Central memory CD4-positive, alpha-beta T cell (primary cell): ENCODE data around the gene ZNF423.

Experiments used
- DNase-seq: peaks from one replicate; pipeline ENCODE4 v3.0.0; 2022

The ZNF423 gene

GRCh38 chr16:49545243-49545642, 310.7 kb downstream of the ZNF423 start:
- no peak for DNase-seq

DNA sequence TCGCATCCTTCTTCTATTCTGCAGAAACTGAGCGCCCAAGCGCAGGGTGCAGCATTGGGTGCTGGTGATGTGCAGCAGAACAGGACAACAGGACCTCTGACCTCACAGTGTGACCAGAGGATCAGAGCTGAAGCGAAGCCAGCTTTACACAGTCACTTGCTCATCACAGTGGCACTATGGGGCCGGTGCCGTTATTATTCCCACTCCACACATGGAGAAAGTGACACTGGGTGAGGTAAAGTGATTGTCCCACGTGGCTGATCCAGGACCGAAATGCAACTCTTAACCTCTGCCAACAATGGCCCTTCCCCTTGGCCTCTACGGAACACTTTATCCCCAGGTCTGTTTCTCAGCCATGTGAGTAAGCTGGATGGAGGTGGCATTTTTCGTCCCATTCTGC, 311.1 kb downstream of the ZNF423 start:
- no peak for DNase-seq

- DNase-seq, result no peak
Observed at GRCh38 chr16:49543631-49543946, 312.3 kb downstream of the ZNF423 start.

DNA sequence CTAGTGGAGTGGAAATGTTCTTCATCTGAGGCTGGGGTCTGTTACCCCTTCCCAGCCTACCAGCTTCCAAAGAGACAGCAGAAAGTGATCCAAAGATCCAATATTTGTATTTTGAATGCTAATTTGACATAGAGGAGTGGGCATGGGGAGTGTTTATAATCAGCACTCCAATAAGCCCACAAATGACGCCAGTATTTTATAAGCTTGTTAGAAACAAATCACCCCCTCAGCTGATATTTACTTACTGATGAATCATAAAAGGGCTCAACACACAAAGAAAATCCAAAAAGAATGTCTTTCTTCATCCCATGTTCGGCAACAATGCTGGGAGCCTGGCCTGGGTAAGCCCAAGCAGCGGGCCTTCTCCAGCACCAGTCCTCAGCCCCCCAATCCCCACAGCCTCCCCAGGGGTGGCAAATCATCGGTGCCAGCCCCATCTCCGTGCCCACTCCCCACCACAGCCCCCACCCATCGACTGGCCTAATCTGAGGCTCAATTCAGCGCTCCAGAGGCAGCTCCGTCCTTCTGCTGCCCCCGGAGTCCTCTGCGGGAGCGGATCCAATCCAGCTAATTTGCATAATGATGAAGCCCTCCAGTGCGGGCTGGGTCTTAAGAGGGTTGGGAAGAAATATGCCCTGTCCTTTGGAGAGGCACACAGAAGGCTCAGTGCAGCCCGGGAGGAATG, 312.8 kb downstream of the ZNF423 start:
- DNase-seq, result no peak

DNA sequence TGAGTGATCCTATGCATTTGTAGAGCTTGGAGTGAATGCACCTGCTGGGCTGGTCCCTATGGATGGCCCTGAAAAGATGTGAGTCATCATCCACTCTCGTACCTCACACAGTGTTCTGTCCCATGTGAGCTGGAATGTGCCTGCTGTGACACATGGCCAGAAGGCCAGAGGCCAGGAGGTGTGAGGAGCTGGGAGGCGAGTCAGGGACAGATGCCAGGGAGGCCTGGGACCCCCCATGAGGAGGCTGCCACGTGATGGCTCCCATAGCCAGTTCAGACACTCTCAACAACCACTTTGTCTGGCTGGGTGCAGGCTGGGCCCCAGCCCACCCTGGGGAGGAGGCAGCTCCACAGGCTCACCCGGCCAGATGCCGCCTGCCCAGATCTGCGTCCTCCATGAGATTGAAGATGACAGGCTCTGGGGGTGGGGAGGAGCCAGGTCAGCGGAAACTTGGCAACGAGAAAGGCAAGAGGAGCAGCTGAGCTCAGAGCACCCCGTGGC, 313.5 kb downstream of the ZNF423 start:
- no peak for DNase-seq

DNA sequence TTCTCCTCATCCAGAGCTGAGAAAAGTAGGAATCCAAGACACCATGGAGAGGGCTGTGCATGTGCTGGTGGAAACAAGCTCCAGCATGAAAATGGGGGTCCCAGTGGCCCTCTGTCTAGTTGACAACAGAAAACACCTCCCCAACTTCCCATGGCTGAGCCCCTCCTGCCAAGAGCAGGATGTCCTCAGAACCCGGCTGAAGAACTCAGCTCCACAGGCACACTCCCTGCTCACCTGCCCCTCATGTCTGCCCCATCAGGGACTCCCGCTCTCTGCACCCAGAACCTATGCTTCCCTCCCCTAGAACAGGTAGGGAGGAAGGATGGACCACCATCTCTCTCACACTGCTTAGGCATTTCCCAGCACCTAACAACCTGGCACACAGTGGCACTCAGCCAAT, 315.1 kb downstream of the ZNF423 start:
- no peak for DNase-seq

GRCh38 chr16:49539758-49540157, 316.2 kb downstream of the ZNF423 start:
- DNase-seq, result no peak

DNA sequence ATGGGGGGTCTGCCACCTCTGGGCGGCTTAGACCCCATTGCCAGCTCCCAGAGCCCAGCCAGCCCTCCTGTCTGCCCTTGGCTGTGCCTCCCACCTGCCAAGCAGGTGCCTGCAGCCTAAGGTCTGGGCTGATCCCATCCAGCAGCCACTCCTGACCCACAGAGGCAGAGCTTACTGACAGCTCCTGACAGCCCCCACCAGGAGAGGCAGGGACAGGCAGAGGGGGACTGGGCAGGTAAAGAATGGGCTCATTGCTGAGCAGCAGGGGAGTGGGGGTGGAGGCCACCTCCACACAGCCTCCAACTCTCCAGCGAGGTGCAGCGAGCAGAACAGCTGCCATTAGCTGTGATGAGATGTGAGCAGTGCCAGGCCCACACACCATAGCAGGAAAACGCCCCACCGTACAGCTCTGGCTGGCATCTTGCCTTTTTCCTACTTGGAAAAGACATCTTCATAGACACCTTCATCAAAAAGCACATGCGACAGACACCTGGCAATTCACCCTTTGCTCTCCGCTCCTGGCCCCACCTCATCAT, 317.9 kb downstream of the ZNF423 start:
- no peak for DNase-seq

GRCh38 chr16:49534901-49535610, 320.9 kb downstream of the ZNF423 start:
- no peak for DNase-seq

GRCh38 chr16:49533422-49533821, 322.5 kb downstream of the ZNF423 start:
- DNase-seq, result no peak

DNA sequence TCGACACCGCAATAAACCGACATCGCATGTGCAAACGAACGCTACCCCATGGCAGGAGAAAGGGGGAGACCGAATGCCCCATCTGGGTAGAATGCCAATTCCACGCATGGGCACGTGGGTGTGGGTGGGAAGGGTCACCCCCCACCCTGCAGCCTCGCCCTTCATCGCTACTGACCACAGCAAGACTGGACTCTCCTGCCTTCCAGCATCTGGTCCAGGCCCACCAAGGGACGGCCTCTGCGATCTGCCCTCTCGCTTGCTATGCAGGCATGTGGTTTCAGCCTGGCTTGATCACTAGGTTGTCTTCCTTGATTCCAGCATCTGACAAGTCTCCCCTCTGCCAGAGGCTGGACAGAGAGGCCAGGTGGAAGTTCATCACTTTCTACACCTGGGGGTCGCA, 323.0 kb downstream of the ZNF423 start:
- no peak for DNase-seq

DNA sequence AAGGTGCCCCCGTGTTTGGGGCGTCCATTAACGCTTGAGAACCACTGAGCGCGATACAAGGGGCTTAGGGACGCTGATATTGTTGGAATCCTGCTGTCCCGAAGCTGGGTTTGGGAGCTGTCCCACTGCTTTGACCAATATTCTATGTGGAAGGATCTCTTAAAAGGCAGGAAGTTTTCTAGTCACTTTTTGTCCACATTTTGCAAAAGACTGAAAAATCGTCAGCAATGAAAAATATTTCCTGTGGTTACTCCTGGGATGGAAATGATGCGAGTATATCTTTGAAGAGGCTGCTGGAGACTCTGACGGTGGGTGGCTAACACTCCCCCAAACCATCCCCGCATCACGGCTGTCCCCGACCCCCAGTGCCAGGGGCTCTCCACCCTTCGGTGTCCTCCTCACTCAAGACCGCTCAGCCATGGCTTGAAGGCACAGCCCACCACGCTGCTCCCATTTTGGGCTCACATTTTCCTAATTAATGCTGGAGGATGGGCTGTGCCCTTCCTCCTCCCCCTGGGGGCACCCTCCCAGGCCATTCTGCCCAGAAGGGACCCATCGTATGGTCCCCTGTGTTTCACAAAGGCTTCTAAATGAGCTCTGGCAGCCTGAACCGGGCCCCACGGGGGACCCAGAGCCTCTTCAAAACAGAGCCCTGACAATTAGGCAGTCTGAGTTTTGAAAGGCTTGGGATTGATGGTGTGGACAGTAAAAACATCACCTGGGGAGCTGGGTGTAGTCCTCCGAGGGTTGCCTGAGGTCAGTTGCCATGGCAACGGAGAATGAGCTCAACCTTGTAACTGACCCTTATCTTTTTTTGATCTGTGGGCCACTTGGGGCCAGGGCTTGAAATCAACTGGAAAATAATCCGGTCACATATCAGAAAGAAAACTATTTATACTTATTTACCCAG, 323.7 kb downstream of the ZNF423 start:
- DNase-seq, result no peak

- DNase-seq, result no peak
Observed at GRCh38 chr16:49531425-49531824, 324.5 kb downstream of the ZNF423 start.

DNA sequence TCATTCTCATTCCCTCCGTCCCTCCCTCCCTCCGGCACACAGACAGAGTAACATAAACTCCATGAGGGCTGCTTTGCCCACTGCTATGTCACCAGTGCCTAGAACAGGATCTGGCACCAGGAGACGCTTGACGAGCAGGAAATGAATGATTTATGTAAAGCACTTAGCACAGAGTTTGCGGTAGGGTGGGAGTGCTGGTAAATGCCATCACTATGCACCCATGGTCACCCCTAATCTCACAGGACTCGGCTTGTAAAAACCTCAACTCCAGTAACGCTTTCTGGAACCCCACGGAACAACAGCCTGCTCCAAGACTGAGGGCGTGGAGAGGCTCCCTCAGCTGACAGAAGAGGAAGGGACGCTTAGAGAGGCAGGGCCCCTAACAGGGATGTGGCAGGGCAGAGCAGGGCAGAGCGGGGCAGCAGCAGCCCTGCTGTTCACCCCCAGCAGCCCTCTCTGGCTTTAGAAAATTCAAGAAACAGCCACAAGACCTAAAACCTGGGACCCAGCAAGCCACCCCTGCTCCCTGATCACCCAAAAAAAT, 325.4 kb downstream of the ZNF423 start:
- no peak for DNase-seq

- DNase-seq, result no peak
Observed at GRCh38 chr16:49529411-49530045, 326.4 kb downstream of the ZNF423 start.

DNA sequence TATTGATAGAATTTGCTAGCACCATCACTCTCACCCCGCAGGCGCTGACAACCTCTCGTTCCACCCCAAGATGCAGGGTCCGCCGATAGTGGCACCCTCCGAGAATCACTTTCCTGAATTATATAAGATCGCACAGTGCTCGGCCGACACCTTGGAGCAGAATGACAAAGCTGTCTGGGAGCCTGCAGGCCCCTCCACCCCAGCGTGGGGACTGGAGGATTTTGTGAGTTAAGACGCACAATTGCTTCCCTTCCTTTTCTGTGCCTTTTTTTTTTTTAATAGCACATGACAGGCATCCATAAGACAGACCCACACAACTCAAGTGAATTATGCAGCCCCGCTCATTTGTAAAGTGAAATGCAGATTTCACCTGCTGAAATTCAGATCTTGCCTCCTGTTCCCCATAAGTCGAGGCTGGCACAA, 327.0 kb downstream of the ZNF423 start:
- DNase-seq, result no peak

- DNase-seq, result no peak
Observed at GRCh38 chr16:49528060-49528865, 327.6 kb downstream of the ZNF423 start.

- no peak for DNase-seq
Observed at GRCh38 chr16:49527611-49528010, 328.3 kb downstream of the ZNF423 start.

DNA sequence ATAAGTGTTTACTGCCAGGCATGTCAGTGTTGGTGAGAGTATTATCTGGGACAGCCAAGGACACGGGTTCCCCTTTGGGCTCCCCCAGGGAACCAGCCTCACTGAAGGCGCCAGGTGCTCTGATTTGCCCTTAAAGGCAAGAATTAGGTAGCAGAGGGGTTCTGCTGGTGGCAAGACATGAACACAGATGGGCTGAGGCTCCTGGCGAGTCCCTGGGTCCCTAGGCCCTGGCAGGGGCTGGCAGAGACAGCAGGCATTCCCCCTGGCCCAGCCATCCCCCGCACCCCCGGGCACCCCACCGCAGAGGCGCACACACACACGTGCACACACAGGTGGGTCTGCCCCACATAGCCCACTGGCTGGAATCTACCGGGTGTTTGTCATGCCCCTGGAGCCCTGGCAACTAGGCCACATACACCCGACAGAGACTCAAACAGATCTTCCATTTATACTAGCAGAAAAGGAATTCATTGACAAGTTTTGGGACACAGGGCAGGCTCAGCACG, 329.0 kb downstream of the ZNF423 start:
- no peak for DNase-seq

- DNase-seq, result no peak
Observed at GRCh38 chr16:49524947-49525315, 331.0 kb downstream of the ZNF423 start.

DNA sequence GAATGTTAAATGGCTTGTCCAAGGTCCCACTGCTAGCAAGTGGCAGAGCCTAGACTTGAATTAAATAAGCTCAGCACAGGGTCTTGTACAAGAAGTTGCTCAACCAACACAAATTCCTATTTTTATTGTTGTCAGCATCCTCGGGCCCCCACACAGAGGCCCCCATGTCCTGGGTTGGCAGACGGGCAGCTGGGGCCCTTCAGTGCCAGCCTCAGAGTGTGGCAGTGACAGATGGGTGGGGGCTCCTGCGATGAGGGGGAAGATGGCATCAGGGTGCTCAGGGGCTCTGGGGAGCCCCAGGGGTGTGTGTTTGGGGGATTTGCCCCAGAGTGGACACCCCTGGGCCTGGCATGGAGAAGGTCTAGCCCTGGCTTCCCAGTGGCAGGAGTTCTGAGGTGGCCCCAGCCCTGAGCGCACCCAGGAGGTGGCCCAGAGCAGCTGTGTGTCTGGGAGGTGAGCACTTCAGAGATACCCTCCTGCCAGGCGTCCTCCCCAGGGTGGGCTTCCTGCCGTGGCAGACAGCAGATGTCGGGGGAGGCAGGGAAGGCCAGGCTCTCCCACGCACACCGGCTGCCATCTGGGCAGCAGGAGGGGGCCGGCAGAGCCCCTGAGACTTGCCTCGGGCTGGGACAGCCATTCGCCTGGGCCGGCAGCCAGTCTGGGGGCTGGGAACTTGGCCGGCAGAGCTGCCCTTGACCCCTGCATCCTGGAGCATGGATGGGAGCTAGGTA, 331.5 kb downstream of the ZNF423 start:
- no peak for DNase-seq
